K562 (cell line): ENCODE measurements around the gene CACNA1E. TPM values are rescaled to one million over a fixed set of nuclear protein-coding genes. Genes with fewer than 3 reads are reported as not detected.

Experiments
- BMI1 ChIP-seq: fragments of 150-350 bp; IDR thresholded peaks from 2 replicates; pipeline ENCODE4 v1.6.1; 2014; ENCODE audit warnings: low read length
- EGR1 ChIP-seq: fragments of 450-650 bp; conservative IDR thresholded peaks from 2 replicates; pipeline ENCODE4 v1.6.1; 2017; ENCODE audit warnings: mild to moderate bottlenecking
- HDAC1 ChIP-seq, 2 experiments: fragments of 450-650 bp; IDR thresholded peaks; 2 replicates each; pipeline ENCODE4 v1.6.1; 2016 to 2017; ENCODE audit warnings: inconsistent platforms in 1 of 2, mild to moderate bottlenecking in 1 of 2, moderate library complexity in 1 of 2
- HNRNPLL ChIP-seq: fragments of 200-400 bp; formaldehyde crosslinking; IDR thresholded peaks from 2 replicates; pipeline ENCODE4 v1.6.1; 2017; ENCODE audit warnings: low read length, low read depth, mild to moderate bottlenecking; ENCODE audit not compliant: poor library complexity, severe bottlenecking
- KAT7 ChIP-seq: sonication (generic); formaldehyde crosslinking; IDR thresholded peaks from 2 replicates; pipeline ENCODE4 v1.8.0; 2022; ENCODE audit warnings: missing genetic modification reagents, mild to moderate bottlenecking, borderline replicate concordance
- NCOA6 ChIP-seq: fragments of 450-650 bp; IDR thresholded peaks from 2 replicates; pipeline ENCODE4 v1.6.1; 2017; ENCODE audit warnings: mild to moderate bottlenecking
- PRDM10 ChIP-seq: fragments of 450-650 bp; IDR thresholded peaks from 2 replicates; pipeline ENCODE4 v1.6.1; 2018; ENCODE audit not compliant: partially characterized antibody
- PRMT5 ChIP-seq: sonication (generic); formaldehyde crosslinking; IDR thresholded peaks from 2 replicates; pipeline ENCODE4 v1.5.0; 2020; ENCODE audit warnings: missing genetic modification reagents
- RBM34 ChIP-seq: fragments of 200-400 bp; formaldehyde crosslinking; IDR thresholded peaks from 2 replicates; pipeline ENCODE4 v1.6.1; 2018; ENCODE audit warnings: low read length, borderline replicate concordance; ENCODE audit not compliant: insufficient read depth
- RUNX1 ChIP-seq: sonication (generic); IDR thresholded peaks from 2 replicates; pipeline ENCODE4 v1.6.1; 2016; ENCODE audit warnings: antibody characterized with exemption, low read depth
- SRSF3 ChIP-seq: fragments of 200-400 bp; formaldehyde crosslinking; IDR thresholded peaks from 2 replicates; pipeline ENCODE4 v1.6.1; 2016; ENCODE audit warnings: mild to moderate bottlenecking, low read length, moderate library complexity; ENCODE audit not compliant: insufficient read depth
- SRSF9 ChIP-seq: fragments of 200-400 bp; formaldehyde crosslinking; IDR thresholded peaks from 2 replicates; pipeline ENCODE4 v1.6.1; 2017; ENCODE audit warnings: low read depth, low read length, borderline replicate concordance
- ZKSCAN1 ChIP-seq: fragments of 150-350 bp; IDR thresholded peaks from 2 replicates; pipeline ENCODE4 v1.6.1; 2016; ENCODE audit warnings: low read depth, low read length
- ZNF695 ChIP-seq: fragments of 450-650 bp; formaldehyde crosslinking; IDR thresholded peaks from 2 replicates; pipeline ENCODE4 v1.4.0; 2020; ENCODE audit warnings: mild to moderate bottlenecking, moderate library complexity
- polyA plus RNA-seq, 8 experiments: library from polyadenylated mRNA; depleted of rRNA in 4 of 8; stranded (reverse) in 5 of 8; unstranded in 3 of 8; fragments of >200 nt; fragmentation: Nextera tagmentation in 2 of 8; fragmentation: Illumina TruSeq in 1 of 8; extraction: Ambion mirVana in 2 of 8; extraction: Trizol in 1 of 8; gene quantifications; 2 replicates each; pipeline versions ENCODE4 v1.2.1 to v1.2.3, GENCODE V29; 2011 to 2014; ENCODE audit warnings: inconsistent platforms in 1 of 8, missing spikeins in 1 of 8
- total RNA-seq, 7 experiments: library from RNA; depleted of rRNA in 6 of 7; stranded (reverse); fragments of >200 nt in 6 of 7; fragmentation: Illumina TruSeq in 2 of 7; extraction: Trizol in 2 of 7; gene quantifications; 2 replicates each; pipeline versions ENCODE4 v1.2.1 to v1.2.3, GENCODE V29; 2011 to 2021; ENCODE audit warnings: low replicate concordance in 1 of 7

CACNA1E gene
- total and polyA plus RNA-seq, 9 of the 15 experiments (the other 6 are each of a cell fraction or from before 2014, with no cell fraction given): under 0.01 to 0.04 TPM; not detected in 7

DNA sequence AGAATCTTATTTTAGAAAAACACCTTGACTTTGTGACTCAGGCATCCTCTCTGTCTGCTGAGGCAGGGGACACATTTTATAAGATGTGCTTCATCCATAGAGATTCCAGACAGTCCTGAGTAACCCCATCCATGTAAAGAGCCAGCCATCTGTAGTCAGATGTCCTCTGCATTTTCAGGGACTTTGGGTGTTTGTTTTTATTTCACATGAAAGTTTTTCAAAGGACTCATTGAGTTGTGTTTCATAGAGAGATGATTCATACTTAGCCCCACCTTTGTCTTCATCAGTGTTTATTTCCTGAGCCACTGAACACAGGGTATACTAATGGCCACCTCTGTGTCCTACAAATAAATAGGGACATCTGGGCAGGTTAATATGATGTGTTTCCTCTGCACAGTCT is 280.4 kb downstream of the CACNA1E start (continued):
- TF ChIP-seq ZNF695 (CRISPR knock-in tag) (no peak), KAT7 (no peak), BMI1 (no peak), RUNX1 (no peak), RBM34 (no peak), SRSF3 (no peak), PRMT5 (CRISPR knock-in tag) (no peak), EGR1 (no peak), NCOA6 (no peak), HNRNPLL (no peak), SRSF9 (no peak), ZKSCAN1 (no peak), HDAC1 (IDR thresholded peaks at IDR 0.05) (no peak), PRDM10 (no peak)
